ENCODE data around the gene IQCB1. TPM values are rescaled to one million over a fixed set of nuclear protein-coding genes. Genes with fewer than 3 reads are reported as not detected.
"Not testable (repeated sequence)": the region's sequence is repeated elsewhere in the genome, so short reads cannot be mapped to it uniquely, and the experiment has no call there.

Gene IQCB1
- total RNA-seq, result 10 to 100 TPM; 28.4 to 34.0 TPM

DNA sequence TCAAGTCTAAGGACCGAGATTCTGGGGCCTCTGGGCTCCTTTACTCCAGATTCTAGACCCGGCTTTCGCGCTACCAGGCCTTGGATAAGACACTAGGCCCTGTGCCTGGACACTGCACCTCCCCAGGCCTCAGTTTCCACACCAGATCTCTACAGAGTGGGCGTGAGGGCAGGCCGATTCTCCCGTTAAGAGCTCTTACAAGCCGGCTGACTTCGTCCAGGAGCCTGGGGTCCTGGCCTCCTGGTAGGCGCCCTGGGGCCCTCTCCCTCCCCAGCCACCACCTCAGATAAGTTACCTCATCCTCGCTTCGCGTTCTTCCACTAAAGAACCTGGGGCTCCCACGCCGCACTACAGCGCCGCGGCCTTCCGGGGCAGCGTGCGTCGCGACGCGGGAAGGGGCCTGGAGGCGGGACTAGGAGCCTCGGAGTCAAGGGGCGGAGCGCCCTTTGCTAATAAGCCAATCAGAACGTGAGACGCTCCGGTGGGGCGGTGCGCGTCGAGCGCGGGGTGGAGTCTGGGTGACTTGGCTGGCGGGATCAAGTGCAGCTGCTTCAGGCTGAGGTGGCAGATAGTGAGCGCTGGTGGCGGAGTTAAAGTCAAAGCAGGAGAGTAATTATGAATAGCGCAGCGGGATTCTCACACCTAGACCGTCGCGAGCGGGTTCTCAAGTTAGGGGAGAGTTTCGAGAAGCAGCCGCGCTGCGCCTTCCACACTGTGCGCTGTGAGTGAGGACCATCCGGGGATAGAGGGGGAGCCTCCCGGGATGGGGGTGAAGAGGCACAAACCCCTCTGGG lies at the start of gene IQCB1, which contains the start of gene EAF2:
TSS of gene IQCB1 (minus strand) at position 390 of the 794 bp plus-strand sequence. CDS start 6,100 bp downstream, outside the sequence.
TSS of gene EAF2 (plus strand) at position 539 of the 794 bp plus-strand sequence. CDS start at position 616, 77 bp downstream.
- Mint-ChIP-seq H3K4me3 (peak within 1 kb of the TSS; percentile 81), H3K36me3 (ENCODE audit: low read depth) (peaks cover 29% of the 10 kb centered on the region), H3K9me3 (no peaks in the 10 kb centered on the region), H3K4me1 (peaks cover 44% of the 10 kb centered on the region), H3K27me3 (no peaks in the 10 kb centered on the region), H3K27ac (peak within 1 kb of the TSS; percentile 95)
- POLR2A ChIA-PET, result no interaction called here
- DNase-seq, result peak; percentile 96
- CTCF ChIA-PET, result interaction anchor here (0.6 kb wide), 2 partner anchors 9 to 53 kb away, joined by 3 read pairs; no protein-coding TSS in a partner anchor

DNA sequence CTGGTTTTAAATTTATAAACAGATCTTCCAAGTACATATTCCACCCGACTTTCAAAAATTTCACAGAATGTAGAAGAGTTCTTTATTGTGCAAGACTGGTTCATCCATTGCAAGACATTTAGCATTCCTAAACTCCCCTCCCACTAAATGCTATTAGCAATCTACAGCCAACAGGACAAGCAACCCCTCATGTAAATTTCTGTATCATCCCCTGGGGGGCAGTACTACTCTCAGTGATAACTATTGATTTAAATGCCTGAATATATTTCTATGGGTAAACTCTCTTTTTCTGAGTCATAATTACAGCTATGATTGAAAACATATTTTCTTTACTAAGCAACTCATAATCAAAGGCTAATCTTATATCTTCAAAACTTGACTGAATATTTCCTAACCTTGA lies 48.6 kb upstream of the IQCB1 start:
- POLR2A ChIA-PET, result no interaction called here
- Mint-ChIP-seq H3K27ac (no peak overlapping the region), H3K27me3 (no peaks in the 10 kb centered on the region)

DNA sequence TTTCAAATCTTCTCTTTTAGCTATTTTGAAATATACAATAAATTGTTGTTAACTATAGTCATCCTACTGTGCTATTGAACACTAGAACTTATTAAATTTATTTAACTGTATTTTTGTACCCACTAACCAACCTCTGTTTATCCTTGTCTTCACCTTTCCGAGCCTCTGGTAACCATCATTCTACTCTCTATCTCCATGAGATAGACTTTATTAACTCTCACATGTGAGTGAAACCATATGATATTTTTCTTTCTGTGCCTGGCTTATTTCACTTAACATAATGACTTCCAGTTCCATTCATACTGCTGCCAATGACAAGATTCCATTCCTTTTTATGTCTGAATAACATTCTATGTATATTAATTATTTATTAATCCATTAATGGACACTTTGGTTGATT lies 43.6 kb upstream of the IQCB1 start:
- Mint-ChIP-seq H3K4me1 (no peaks in the 10 kb centered on the region), H3K36me3 (ENCODE audit: low read depth) (peaks cover 10% of the 10 kb centered on the region), H3K27ac (no peak overlapping the region), H3K4me3 (no peak overlapping the region), H3K9me3 (no peaks in the 10 kb centered on the region), H3K27me3 (no peaks in the 10 kb centered on the region)
- ChIA-PET POLR2A (no interaction called here), CTCF (no interaction called here)
- no peak for DNase-seq

More for the DNA sequence above, 48.6 kb upstream of the IQCB1 start:
- CTCF ChIA-PET, result interaction anchor here (0.8 to 1.2 kb wide), 2 partner anchors 129 to 181 kb away, joined by 3 to 4 read pairs; no protein-coding TSS in a partner anchor
- Mint-ChIP-seq H3K4me3 (no peak overlapping the region), H3K36me3 (ENCODE audit: low read depth) (peaks cover 2% of the 10 kb centered on the region), H3K4me1 (no peaks in the 10 kb centered on the region), H3K9me3 (no peaks in the 10 kb centered on the region)
- DNase-seq, result peak; percentile 8

GRCh38 chr3:121871430-121871829 lies 36.6 kb upstream of the IQCB1 start:
- no peaks in the 10 kb centered on the region for H3K27me3 Mint-ChIP-seq
- no peak overlapping the region for H3K27ac Mint-ChIP-seq
- ChIA-PET CTCF (interaction anchor here (0.6 to 0.7 kb wide), 2 partner anchors 9 to 283 kb away, joined by 3 read pairs; no protein-coding TSS in a partner anchor), POLR2A (no interaction called here)
- H3K36me3 Mint-ChIP-seq (ENCODE audit: low read depth), result peaks cover 15% of the 10 kb centered on the region
- H3K9me3 Mint-ChIP-seq, result no peaks in the 10 kb centered on the region
- DNase-seq, result no peak
- H3K4me3 Mint-ChIP-seq, result no peak overlapping the region
- H3K4me1 Mint-ChIP-seq, result no peaks in the 10 kb centered on the region

- H3K27me3 Mint-ChIP-seq, result no peaks in the 10 kb centered on the region
- no peak overlapping the region for H3K4me3 Mint-ChIP-seq
- H3K4me1 Mint-ChIP-seq, result no peaks in the 10 kb centered on the region
- ChIA-PET CTCF (no interaction called here), POLR2A (no interaction called here)
- no peaks in the 10 kb centered on the region for H3K9me3 Mint-ChIP-seq
- no peak overlapping the region for H3K27ac Mint-ChIP-seq
- H3K36me3 Mint-ChIP-seq (ENCODE audit: low read depth), result peaks cover 19% of the 10 kb centered on the region
- no peak for DNase-seq
Measured at GRCh38 chr3:121870717-121871116, 35.9 kb upstream of the IQCB1 start.

GRCh38 chr3:121869736-121870135 lies 34.9 kb upstream of the IQCB1 start:
- Mint-ChIP-seq H3K9me3 (no peaks in the 10 kb centered on the region), H3K4me3 (no peak overlapping the region)
- POLR2A ChIA-PET, result no interaction called here

GRCh38 chr3:121863801-121864200 lies 28.9 kb upstream of the IQCB1 start:
- ChIA-PET POLR2A (no interaction called here), CTCF (interaction anchor here (0.7 to 1.3 kb wide), 3 partner anchors 10 to 91 kb away, joined by 3 to 4 read pairs (median 3); no protein-coding TSS in a partner anchor)
- Mint-ChIP-seq H3K4me1 (no peaks in the 10 kb centered on the region), H3K36me3 (ENCODE audit: low read depth) (peaks cover 32% of the 10 kb centered on the region), H3K27ac (no peak overlapping the region), H3K27me3 (no peaks in the 10 kb centered on the region), H3K9me3 (peaks cover 3% of the 10 kb centered on the region), H3K4me3 (no peak overlapping the region)
- DNase-seq, result no peak

More at GRCh38 chr3:121869736-121870135, 34.9 kb upstream of the IQCB1 start:
- Mint-ChIP-seq H3K36me3 (ENCODE audit: low read depth) (peaks cover 19% of the 10 kb centered on the region), H3K4me1 (no peaks in the 10 kb centered on the region), H3K27ac (no peak overlapping the region), H3K27me3 (no peaks in the 10 kb centered on the region)
- CTCF ChIA-PET, result no interaction called here
- no peak for DNase-seq

- H3K27ac Mint-ChIP-seq, DNase-seq, H3K4me1 Mint-ChIP-seq, H3K9me3 Mint-ChIP-seq, H3K4me3 Mint-ChIP-seq, POLR2A ChIA-PET, H3K27me3 Mint-ChIP-seq: not testable (repeated sequence)
- peaks cover 38% of the 10 kb centered on the region for H3K36me3 Mint-ChIP-seq (ENCODE audit: low read depth)
- CTCF ChIA-PET, result interaction anchor here (1.0 to 1.2 kb wide), 2 partner anchors 8 to 10 kb away, joined by 3 read pairs; no protein-coding TSS in a partner anchor
Measured at GRCh38 chr3:121863247-121863646, 28.4 kb upstream of the IQCB1 start.

- CTCF ChIA-PET, result interaction anchor here (0.6 kb wide), 2 partner anchors 16 to 436 kb away, joined by 3 read pairs; no protein-coding TSS in a partner anchor
- POLR2A ChIA-PET, H3K4me3 Mint-ChIP-seq, H3K27me3 Mint-ChIP-seq, H3K9me3 Mint-ChIP-seq, H3K27ac Mint-ChIP-seq, H3K4me1 Mint-ChIP-seq, DNase-seq: not testable (repeated sequence)
- H3K36me3 Mint-ChIP-seq (ENCODE audit: low read depth), result peaks cover 33% of the 10 kb centered on the region
Measured at GRCh38 chr3:121857778-121858177, 22.9 kb upstream of the IQCB1 start.

DNA sequence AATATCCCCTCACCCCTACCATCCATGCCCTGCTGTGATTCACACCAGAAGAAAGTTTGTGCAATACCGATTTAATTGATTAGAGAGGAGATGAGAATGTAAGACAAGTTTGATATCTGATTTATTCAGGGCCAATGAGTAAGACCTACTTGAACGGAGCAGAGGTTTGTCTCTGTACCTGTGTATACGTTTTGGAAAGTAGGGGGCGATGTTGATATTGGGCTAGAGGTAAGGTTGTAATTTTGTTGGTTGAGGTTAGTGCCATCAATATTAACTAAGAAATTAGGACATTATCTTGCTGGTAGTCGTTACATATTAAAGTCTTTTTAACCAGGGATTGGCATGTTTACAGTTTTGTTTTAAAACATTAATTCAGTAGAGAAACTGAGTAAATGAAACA lies 20.7 kb upstream of the IQCB1 start:
- POLR2A ChIA-PET, result no interaction called here
- Mint-ChIP-seq H3K27ac (no peak overlapping the region), H3K27me3 (no peaks in the 10 kb centered on the region), H3K4me1 (no peaks in the 10 kb centered on the region), H3K4me3 (no peak overlapping the region), H3K36me3 (ENCODE audit: low read depth) (peaks cover 23% of the 10 kb centered on the region), H3K9me3 (no peaks in the 10 kb centered on the region)
- CTCF ChIA-PET, result no interaction called here
- DNase-seq, result no peak

DNA sequence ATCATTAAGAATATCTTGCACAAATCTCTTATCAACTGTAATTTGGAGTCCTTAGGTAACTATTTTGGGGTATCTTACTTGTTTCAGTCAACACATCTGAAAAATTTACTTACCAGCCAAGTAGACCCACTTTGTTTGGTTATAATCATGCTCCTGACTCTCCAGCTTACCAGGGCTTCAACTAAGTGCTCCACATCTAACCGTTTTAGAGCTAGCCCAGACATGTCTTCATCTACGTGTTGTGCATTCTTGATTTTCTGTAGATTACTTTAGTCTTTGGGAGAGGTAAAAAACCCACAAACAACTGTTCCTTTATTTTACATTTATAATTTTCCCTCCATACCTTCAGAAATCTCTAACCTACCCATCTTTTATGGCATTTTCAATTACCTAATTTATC lies 17.4 kb upstream of the IQCB1 start:
- CTCF ChIA-PET, result interaction anchor here (1.0 kb wide), 1 partner anchor 12 kb away, joined by 4 read pairs; no protein-coding TSS in a partner anchor
- POLR2A ChIA-PET, result no interaction called here
- no peak for DNase-seq
- H3K27me3 Mint-ChIP-seq, result no peaks in the 10 kb centered on the region
- H3K4me3 Mint-ChIP-seq, result no peak overlapping the region
- no peaks in the 10 kb centered on the region for H3K4me1 Mint-ChIP-seq
- no peaks in the 10 kb centered on the region for H3K9me3 Mint-ChIP-seq
- H3K36me3 Mint-ChIP-seq (ENCODE audit: low read depth), result peaks cover 6% of the 10 kb centered on the region
- H3K27ac Mint-ChIP-seq, result no peak overlapping the region

DNA sequence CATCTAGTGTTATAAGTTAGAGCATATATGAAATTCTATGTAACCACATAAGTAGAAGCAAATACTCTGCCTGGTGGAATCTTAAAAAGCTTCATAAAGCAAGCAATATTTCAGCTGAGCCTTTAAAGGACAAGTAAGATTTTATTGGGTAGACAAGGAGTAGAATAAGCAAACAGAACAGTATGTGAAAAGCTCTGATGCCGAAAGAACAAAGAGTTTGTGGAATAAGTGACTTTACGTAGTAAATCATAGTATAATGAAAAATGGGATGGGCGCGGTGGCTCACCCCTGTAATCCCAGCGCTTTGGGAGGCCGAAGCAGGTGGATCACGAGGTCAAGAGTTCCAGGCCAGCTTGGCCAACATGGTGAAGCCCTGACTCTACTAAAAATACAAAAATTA lies 10.0 kb upstream of the IQCB1 start:
- no peak for DNase-seq
- POLR2A ChIA-PET, result no interaction called here
- H3K27me3 Mint-ChIP-seq, result no peaks in the 10 kb centered on the region
- CTCF ChIA-PET, result no interaction called here
- H3K4me3 Mint-ChIP-seq, result no peak overlapping the region
- peaks cover 12% of the 10 kb centered on the region for H3K36me3 Mint-ChIP-seq (ENCODE audit: low read depth)
- H3K9me3 Mint-ChIP-seq, result no peaks in the 10 kb centered on the region
- no peak overlapping the region for H3K27ac Mint-ChIP-seq
- H3K4me1 Mint-ChIP-seq, result no peaks in the 10 kb centered on the region

DNA sequence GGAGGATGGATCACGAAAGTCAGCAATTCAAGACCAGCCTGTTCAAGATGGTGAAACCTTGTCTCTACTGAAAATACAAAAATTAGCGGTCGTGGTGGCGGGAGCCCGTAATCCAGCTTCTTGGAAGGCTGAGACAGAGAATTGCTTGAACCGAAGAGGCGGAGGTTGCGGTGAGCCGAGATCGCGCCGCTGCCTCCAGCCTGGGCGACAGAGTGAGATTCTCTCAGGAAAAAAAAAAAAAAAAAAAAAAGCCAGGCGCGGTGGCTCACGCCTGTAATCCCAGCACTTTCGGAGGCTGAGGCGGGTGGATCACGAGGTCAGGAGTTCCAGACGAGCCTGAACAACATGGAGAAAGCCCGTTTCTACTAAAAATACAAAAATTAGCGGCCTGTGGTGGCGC lies 5.1 kb upstream of the IQCB1 start:
- peaks cover 5% of the 10 kb centered on the region for H3K36me3 Mint-ChIP-seq (ENCODE audit: low read depth)
- no peak for DNase-seq
- no peak overlapping the region for H3K27ac Mint-ChIP-seq
- H3K27me3 Mint-ChIP-seq, result no peaks in the 10 kb centered on the region
- ChIA-PET CTCF (no interaction called here), POLR2A (no interaction called here)
- H3K9me3 Mint-ChIP-seq, result no peaks in the 10 kb centered on the region
- H3K4me1 Mint-ChIP-seq, result peaks cover 16% of the 10 kb centered on the region
- H3K4me3 Mint-ChIP-seq, result no peak overlapping the region

All from activated CD4-positive, alpha-beta T cell treated with anti-CD3 and anti-CD28 coated beads, Interleukin-2, amount 10 ng/mL, durations not matched to agents 7 days and 5 days (primary cell).